GM18505 (cell line): ENCODE measurements around the gene CTDSP2.
"Not testable (repeated sequence)": the region's sequence is repeated elsewhere in the genome, so short reads cannot be mapped to it uniquely, and the experiment has no call there.

ENCODE experiments used
- ATAC-seq: cut with Tn5 transposase; IDR thresholded peaks from one replicate; pipeline ENCODE4 v1.9.1; 2021; ENCODE audit not compliant: unreplicated experiment
- POLR2A ChIP-seq: IDR thresholded peaks from 4 replicates; pipeline ENCODE4 v1.6.1; 2011; ENCODE audit warnings: borderline replicate concordance; ENCODE audit not compliant: insufficient read depth, insufficient read length; ENCODE audit errors: extremely low read depth

CTDSP2 gene

GRCh38 chr12:57853864-57854556 lies 7.5 kb upstream of the CTDSP2 start:
- no peak for TF ChIP-seq POLR2A
- no peak for ATAC-seq

GRCh38 chr12:57852620-57853500 lies 6.3 kb upstream of the CTDSP2 start:
- TF ChIP-seq POLR2A: no peak
- ATAC-seq: no peak

- no peak for TF ChIP-seq POLR2A
- ATAC-seq: no peak
Measured at GRCh38 chr12:57852200-57852599, 5.7 kb upstream of the CTDSP2 start.

- ATAC-seq: no peak
- no peak for TF ChIP-seq POLR2A
Measured at GRCh38 chr12:57851552-57851951, 5.0 kb upstream of the CTDSP2 start.

- no peak for TF ChIP-seq POLR2A
- peak; percentile 33 for ATAC-seq
Measured at GRCh38 chr12:57850854-57851430, 4.4 kb upstream of the CTDSP2 start.

GRCh38 chr12:57849447-57849846 lies 2.9 kb upstream of the CTDSP2 start:
- not testable (repeated sequence) for ATAC-seq

- no peak for ATAC-seq
- no peak for TF ChIP-seq POLR2A
Measured at GRCh38 chr12:57849035-57849434, 2.5 kb upstream of the CTDSP2 start.

GRCh38 chr12:57848208-57848607 lies 1.7 kb upstream of the CTDSP2 start:
- no peak for ATAC-seq
- TF ChIP-seq POLR2A: no peak

GRCh38 chr12:57846285-57846576 lies 298 bp downstream of the CTDSP2 start:
- no peak for TF ChIP-seq POLR2A
- ATAC-seq: peak; percentile 13

GRCh38 chr12:57845478-57846284 lies 848 bp downstream of the CTDSP2 start:
- peak; percentile 39 for ATAC-seq
- peak; percentile 30 for TF ChIP-seq POLR2A

- ATAC-seq: peak; percentile 13
- no peak for TF ChIP-seq POLR2A
Measured at GRCh38 chr12:57844709-57845477, 1.6 kb downstream of the CTDSP2 start.
